PC-3 (cell line): ENCODE data around the gene RAB22A. TPM values are rescaled to one million over a fixed set of nuclear protein-coding genes. Genes with fewer than 3 reads are reported as not detected.

ENCODE experiments used
- ATAC-seq: fragments of 200-7000 bp; cut with Tn5 transposase; 2 replicates; pipeline ENCODE4 v1.9.1; 2020; ENCODE audit warnings: mild to moderate bottlenecking, moderate library complexity
- BruUV-seq: library from RNA; stranded (reverse); fragments of 400-500 nt; replicated peaks from 2 replicates; lab custom pipeline; 2021; lab: Mats Ljungman, UMichigan
- CTCF ChIA-PET: fragments of 300-600 bp; sonication (Branson Sonifier 250); formaldehyde crosslinking; loops from one replicate; lab custom pipeline; 2022; ENCODE audit warnings: antibody characterized with exemption; lab: Charles Lee
- POLR2A ChIA-PET: fragments of 300-600 bp; sonication (Branson Sonifier 250); formaldehyde crosslinking; loops from one replicate; lab custom pipeline; 2022; ENCODE audit warnings: antibody characterized with exemption; ENCODE audit not compliant: unreplicated experiment; lab: Charles Lee
- DNase-seq: peaks from one replicate; pipeline ENCODE4 v3.0.0-alpha.2; 2015
- H2AFZ ChIP-seq: fragments of 300-600 bp; sonication (generic); 2 replicates; pipeline ENCODE4 v1.6.0; 2016; ENCODE audit warnings: antibody characterized with exemption, low read length
- H3F3A ChIP-seq: fragments of 300-600 bp; sonication (generic); one replicate; pipeline ENCODE4 v1.6.0; 2017; ENCODE audit warnings: antibody characterized with exemption, low read length, control low read depth, mild to moderate bottlenecking; ENCODE audit not compliant: unreplicated experiment
- H3K27ac ChIP-seq: fragments of 300-600 bp; sonication (generic); 2 replicates; pipeline ENCODE4 v1.5.1; 2016; ENCODE audit warnings: mild to moderate bottlenecking, low read length
- H3K27me3 ChIP-seq: fragments of 300-600 bp; sonication (generic); 2 replicates; pipeline ENCODE4 v1.6.1; 2016; ENCODE audit warnings: low read length, mixed read lengths
- H3K36me3 ChIP-seq: fragments of 300-600 bp; sonication (generic); 2 replicates; pipeline ENCODE4 v1.6.1; 2016; ENCODE audit warnings: low read depth, mixed run types, low read length, mixed read lengths
- H3K4me1 ChIP-seq: fragments of 300-600 bp; sonication (generic); 2 replicates; pipeline ENCODE4 v1.5.1; 2016; ENCODE audit warnings: low read length; ENCODE audit not compliant: insufficient read depth
- H3K4me2 ChIP-seq: fragments of 300-600 bp; sonication (generic); 2 replicates; pipeline ENCODE4 v1.6.0; 2016; ENCODE audit warnings: low read length
- H3K4me3 ChIP-seq: fragments of 300-600 bp; sonication (generic); 2 replicates; pipeline ENCODE4 v1.5.1; 2016; ENCODE audit warnings: mild to moderate bottlenecking, low read length, mixed read lengths
- H3K79me2 ChIP-seq: fragments of 300-600 bp; sonication (generic); 2 replicates; pipeline ENCODE4 v1.6.1; 2017; ENCODE audit warnings: low read length, mixed read lengths
- H3K9ac ChIP-seq: fragments of 300-600 bp; sonication (generic); 2 replicates; pipeline ENCODE4 v1.6.0; 2016; ENCODE audit warnings: mild to moderate bottlenecking, low read length
- H3K9me2 ChIP-seq: fragments of 300-600 bp; sonication (generic); replicated peaks from 2 replicates; pipeline ENCODE4 v1.6.1; 2016; ENCODE audit warnings: mixed run types, low read length, mixed read lengths
- H3K9me3 ChIP-seq: fragments of 300-600 bp; sonication (generic); 2 replicates; pipeline ENCODE4 v1.6.1; 2016; ENCODE audit warnings: low read length, mixed read lengths
- H4K20me1 ChIP-seq: fragments of 300-600 bp; sonication (generic); 2 replicates; pipeline ENCODE4 v1.6.1; 2016; ENCODE audit warnings: low read length, mixed read lengths
- EZH2 ChIP-seq: fragments of 300-600 bp; sonication (generic); IDR thresholded peaks from one replicate; pipeline ENCODE4 v1.6.1; 2017; ENCODE audit warnings: antibody characterized with exemption, mild to moderate bottlenecking, low read length; ENCODE audit not compliant: unreplicated experiment
- EZH2phosphoT487 ChIP-seq: fragments of 300-600 bp; sonication (generic); IDR thresholded peaks from 2 replicates; pipeline ENCODE4 v1.6.1; 2018; ENCODE audit warnings: mild to moderate bottlenecking, antibody characterized with exemption, low read length, borderline replicate concordance
- intact Hi-C: fragments of 100-400 bp; cut with micrococcal nuclease; formaldehyde crosslinking; loops from 2 replicates; pipeline ENCODE4 v1.9.0; 2023
- total RNA-seq: library from RNA; depleted of rRNA; stranded (reverse); fragments of >200 nt; gene quantifications from 2 replicates; pipeline ENCODE4 v1.2.3, GENCODE V29; 2014
- TF ChIP-seq, protein P1 (sequence below): fragments of 300-600 bp; sonication (generic); conservative IDR thresholded peaks from 2 replicates; pipeline ENCODE4 v1.5.1; 2017; ENCODE audit warnings: antibody characterized with exemption, low read depth, mild to moderate bottlenecking, low read length

The RAB22A gene
- total RNA-seq, 1 experiment from 2014 or later, result 47.4 TPM

GRCh38 chr20:58303547-58303946, 6.0 kb upstream of the RAB22A start:
- Histone ChIP-seq H3K9ac (no peak overlapping the region), H4K20me1 (no peaks in the 10 kb centered on the region), H3K79me2 (peaks cover 4% of the 10 kb centered on the region; the same call in 1 of the 2 replicates), H3K4me3 (no peak overlapping the region), H3F3A (no peaks in the 10 kb centered on the region), H3K4me2 (peak overlapping the region; percentile 23), H3K9me2 (no peaks in the 10 kb centered on the region), H3K27me3 (no peaks in the 10 kb centered on the region), H3K9me3 (no peaks in the 10 kb centered on the region), H2AFZ (no peak overlapping the region), H3K4me1 (peaks cover 26% of the 10 kb centered on the region), H3K27ac (peak overlapping the region; percentile 1; the same call in 1 of the 2 replicates), H3K36me3 (no peaks in the 10 kb centered on the region)
- POLR2A ChIA-PET, result interaction anchor here (0.6 kb wide), 3 partner anchors 9 to 105 kb away, joined by 3 to 4 read pairs (median 3); no protein-coding TSS in a partner anchor
- DNase-seq (peak; percentile 68), ATAC-seq (peak; percentile 70)
- no TSS peak for BruUV-seq
- TF ChIP-seq, protein P1, sequence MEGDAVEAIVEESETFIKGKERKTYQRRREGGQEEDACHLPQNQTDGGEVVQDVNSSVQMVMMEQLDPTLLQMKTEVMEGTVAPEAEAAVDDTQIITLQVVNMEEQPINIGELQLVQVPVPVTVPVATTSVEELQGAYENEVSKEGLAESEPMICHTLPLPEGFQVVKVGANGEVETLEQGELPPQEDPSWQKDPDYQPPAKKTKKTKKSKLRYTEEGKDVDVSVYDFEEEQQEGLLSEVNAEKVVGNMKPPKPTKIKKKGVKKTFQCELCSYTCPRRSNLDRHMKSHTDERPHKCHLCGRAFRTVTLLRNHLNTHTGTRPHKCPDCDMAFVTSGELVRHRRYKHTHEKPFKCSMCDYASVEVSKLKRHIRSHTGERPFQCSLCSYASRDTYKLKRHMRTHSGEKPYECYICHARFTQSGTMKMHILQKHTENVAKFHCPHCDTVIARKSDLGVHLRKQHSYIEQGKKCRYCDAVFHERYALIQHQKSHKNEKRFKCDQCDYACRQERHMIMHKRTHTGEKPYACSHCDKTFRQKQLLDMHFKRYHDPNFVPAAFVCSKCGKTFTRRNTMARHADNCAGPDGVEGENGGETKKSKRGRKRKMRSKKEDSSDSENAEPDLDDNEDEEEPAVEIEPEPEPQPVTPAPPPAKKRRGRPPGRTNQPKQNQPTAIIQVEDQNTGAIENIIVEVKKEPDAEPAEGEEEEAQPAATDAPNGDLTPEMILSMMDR, result no peak
- TF ChIP-seq EZH2, result no peak
- CTCF ChIA-PET, result interaction anchor here (0.7 kb wide), 1 partner anchor 200 kb away, joined by 3 read pairs; no protein-coding TSS in a partner anchor
- intact Hi-C loops, result no loop called here

DNA sequence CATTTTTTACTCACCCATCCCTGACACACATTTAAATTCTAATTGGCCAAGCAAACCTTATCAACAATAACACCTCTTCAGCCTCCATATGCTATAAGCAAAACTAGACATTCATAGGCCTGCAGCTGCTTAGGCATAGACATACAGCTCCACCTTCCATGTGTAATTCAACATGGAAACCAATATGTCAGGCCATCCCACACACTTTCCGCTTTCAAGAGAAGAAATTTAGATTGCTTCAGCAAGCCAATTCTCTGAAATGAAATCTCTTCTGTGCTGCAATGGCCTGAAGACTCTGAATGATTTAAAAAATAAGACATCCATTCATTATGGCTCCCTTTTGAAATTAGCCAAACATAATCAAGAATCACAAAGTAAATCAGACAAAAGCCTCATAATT, 4.5 kb upstream of the RAB22A start:
- Histone ChIP-seq H2AFZ (no peak overlapping the region), H3K4me1 (peaks cover 26% of the 10 kb centered on the region), H3K4me3 (no peak overlapping the region), H3K36me3 (no peaks in the 10 kb centered on the region), H3K9me2 (no peaks in the 10 kb centered on the region), H3K9me3 (no peaks in the 10 kb centered on the region), H3K27ac (no peak overlapping the region), H3K79me2 (peaks cover 12% of the 10 kb centered on the region), H3K27me3 (no peaks in the 10 kb centered on the region), H4K20me1 (no peaks in the 10 kb centered on the region), H3K9ac (no peak overlapping the region), H3F3A (no peaks in the 10 kb centered on the region), H3K4me2 (no peak overlapping the region)
- ATAC-seq (no peak), DNase-seq (no peak)
- TF ChIP-seq, protein P1, result no peak
- no peak for TF ChIP-seq EZH2phosphoT487
- TF ChIP-seq EZH2, result no peak
- ChIA-PET CTCF (no interaction called here), POLR2A (no interaction called here)
- no TSS peak for BruUV-seq
- intact Hi-C loops, result loop anchor here (5.0 kb wide), 1 partner anchor 82 kb away; the partner anchor contains the start of gene VAPB
